ENCODE measurements around the gene AOPEP.

The AOPEP gene

DNA sequence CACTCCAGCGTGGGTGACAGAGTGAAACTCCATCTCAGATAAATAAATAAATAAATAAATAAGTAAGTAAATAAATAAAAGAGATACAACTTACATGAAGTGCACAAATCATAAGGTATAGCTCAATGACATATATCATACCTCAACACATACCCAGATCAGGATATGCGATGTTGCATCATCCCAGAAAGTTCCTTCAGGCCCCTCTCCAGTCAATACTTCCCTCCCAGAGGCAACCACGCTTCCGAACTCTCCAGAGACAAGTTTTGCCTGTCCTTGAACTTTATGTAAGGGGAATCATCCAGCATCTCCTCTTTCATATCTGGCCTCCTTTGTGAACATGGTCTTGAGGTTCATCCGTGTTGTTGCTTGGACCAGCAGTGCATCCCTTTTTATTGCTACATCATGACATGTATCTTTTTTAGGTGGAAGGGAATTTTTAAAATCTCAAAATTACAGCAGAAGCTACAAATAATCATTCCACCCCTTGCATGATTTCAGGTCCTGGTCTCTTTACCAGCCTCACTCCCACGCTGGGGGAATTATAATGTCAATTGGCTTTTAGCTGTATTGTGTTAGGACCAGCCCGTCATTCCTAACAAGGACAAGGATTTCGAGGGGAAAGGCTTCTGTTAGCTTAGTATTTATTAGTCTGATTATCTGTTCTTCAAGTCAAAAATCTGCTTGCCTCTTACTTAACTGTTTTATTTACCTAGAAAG, 32.9 kb upstream of the AOPEP start:
- TF ChIP-seq, protein P1, sequence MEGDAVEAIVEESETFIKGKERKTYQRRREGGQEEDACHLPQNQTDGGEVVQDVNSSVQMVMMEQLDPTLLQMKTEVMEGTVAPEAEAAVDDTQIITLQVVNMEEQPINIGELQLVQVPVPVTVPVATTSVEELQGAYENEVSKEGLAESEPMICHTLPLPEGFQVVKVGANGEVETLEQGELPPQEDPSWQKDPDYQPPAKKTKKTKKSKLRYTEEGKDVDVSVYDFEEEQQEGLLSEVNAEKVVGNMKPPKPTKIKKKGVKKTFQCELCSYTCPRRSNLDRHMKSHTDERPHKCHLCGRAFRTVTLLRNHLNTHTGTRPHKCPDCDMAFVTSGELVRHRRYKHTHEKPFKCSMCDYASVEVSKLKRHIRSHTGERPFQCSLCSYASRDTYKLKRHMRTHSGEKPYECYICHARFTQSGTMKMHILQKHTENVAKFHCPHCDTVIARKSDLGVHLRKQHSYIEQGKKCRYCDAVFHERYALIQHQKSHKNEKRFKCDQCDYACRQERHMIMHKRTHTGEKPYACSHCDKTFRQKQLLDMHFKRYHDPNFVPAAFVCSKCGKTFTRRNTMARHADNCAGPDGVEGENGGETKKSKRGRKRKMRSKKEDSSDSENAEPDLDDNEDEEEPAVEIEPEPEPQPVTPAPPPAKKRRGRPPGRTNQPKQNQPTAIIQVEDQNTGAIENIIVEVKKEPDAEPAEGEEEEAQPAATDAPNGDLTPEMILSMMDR (IDR thresholded peaks at IDR 0.05) = no peak
- Histone ChIP-seq H3K9me3 (no peaks in the 10 kb centered on the region), H3K36me3 (no peaks in the 10 kb centered on the region), H3K4me1 (peaks cover 0 to 4% (median 0%) of the 10 kb centered on the region in 4 donors), H3K27ac (no peak overlapping the region), H3K4me3 (no peak overlapping the region), H3K27me3 (no peaks in the 10 kb centered on the region)
- intact Hi-C loops (cut with DNase I; ENCODE audit: low total_unique reads) = no loop called here
- no peak for DNase-seq

DNA sequence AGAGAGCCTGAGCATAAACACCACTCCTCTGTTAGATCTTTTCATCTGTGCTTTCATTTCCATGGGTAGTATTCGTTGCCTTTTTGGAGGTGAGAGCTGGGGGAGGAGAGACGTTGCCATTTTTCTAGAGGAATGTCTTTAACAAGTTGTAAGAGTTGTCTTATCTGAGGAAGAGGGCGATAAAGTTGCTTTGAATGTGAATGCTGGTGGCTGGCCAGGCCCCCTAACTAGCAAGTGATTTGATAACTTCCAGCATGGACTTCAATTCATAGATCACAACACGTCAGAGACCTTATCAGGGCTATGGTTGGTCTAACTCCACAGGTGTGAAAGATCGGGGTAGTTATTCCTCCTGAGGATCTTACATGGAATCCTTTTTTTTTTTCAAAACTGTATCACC, 30.0 kb upstream of the AOPEP start:
- DNase-seq = no peak
- no peak overlapping the region for H3K4me3 ChIP-seq
- intact Hi-C loops (cut with DNase I; ENCODE audit: low total_unique reads) = no loop called here
- H3K36me3 ChIP-seq = no peaks in the 10 kb centered on the region
- no peaks in the 10 kb centered on the region for H3K9me3 ChIP-seq
- TF ChIP-seq, protein P1 (IDR thresholded peaks at IDR 0.05) = no peak
- H3K27me3 ChIP-seq = no peaks in the 10 kb centered on the region
- H3K27ac ChIP-seq = no peak overlapping the region
- H3K4me1 ChIP-seq = peaks cover 0 to 4% (median 0%) of the 10 kb centered on the region in 4 donors

DNA sequence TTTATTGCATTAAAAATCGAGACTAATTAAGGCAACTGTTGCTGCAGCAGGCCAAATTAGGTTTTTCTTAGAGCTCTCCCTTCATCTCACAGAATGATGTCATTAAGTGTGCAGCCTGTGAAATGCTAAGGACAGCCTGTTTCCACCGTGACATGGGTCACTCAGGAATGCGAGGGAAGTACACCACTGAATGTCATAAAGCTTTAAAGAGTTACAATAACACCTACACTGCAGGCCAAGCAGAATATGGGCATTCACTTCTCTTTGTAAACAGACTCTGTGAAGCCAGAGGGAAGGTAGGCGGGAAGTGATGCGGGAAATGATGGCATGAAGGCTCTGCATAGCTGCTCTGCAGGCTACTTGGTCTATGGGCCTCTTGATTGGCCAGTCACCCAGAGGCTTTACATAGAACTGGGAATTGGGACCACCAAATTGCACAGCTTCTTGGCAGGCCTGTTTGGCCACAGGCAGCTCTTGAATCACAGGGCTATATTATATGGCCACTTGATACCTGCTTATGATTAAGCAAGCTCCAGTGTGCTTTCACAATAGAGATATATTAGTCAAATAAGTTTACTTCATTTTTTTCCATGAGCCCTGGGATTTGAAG, 28.4 kb upstream of the AOPEP start:
- Histone ChIP-seq H3K27ac (no peak overlapping the region), H3K36me3 (no peaks in the 10 kb centered on the region), H3K4me1 (peaks cover 0 to 4% (median 0%) of the 10 kb centered on the region in 4 donors), H3K9me3 (no peaks in the 10 kb centered on the region), H3K27me3 (no peaks in the 10 kb centered on the region), H3K4me3 (no peak overlapping the region)
- TF ChIP-seq, protein P1 (IDR thresholded peaks at IDR 0.05) = no peak
- DNase-seq = no peak
- intact Hi-C loops (cut with DNase I; ENCODE audit: low total_unique reads) = no loop called here

DNA sequence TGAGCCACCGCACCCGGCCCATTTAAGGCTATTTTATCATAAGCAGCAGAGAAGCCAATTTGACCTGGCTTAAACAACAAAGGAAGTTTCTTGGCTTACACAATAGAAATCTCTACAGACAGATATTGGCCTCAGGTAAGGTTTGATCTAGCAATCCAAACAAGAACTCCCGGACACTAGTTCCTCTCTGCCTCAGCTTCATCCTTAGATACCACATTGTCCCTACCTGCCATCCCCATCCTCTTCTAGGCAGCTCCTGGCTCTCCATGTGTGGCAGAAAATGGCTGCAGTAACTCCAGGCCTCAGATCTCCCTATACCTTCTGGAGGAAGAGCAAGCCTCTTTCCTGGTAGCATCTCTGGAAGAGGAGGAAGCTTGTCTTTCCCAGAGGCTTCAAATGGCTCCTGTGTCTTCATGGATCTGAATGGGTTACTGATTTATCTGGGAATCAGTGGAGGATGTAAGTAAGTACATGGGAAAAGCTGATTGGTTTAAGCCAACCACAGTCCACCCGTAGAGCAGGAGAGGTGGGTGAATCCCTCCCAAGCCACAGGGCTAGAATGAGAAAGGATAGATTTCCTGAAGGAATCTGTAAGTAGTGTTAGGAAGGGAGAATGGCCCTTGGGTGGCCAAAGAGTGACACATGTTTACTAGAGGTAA, 26.7 kb upstream of the AOPEP start:
- intact Hi-C loops (cut with DNase I; ENCODE audit: low total_unique reads) = no loop called here
- no peak overlapping the region for H3K27ac ChIP-seq
- H3K9me3 ChIP-seq = no peaks in the 10 kb centered on the region
- H3K27me3 ChIP-seq = no peaks in the 10 kb centered on the region
- DNase-seq = no peak
- H3K4me3 ChIP-seq = no peak overlapping the region
- no peaks in the 10 kb centered on the region for H3K36me3 ChIP-seq
- H3K4me1 ChIP-seq = no peaks in the 10 kb centered on the region
- TF ChIP-seq, protein P1 (IDR thresholded peaks at IDR 0.05) = no peak

DNA sequence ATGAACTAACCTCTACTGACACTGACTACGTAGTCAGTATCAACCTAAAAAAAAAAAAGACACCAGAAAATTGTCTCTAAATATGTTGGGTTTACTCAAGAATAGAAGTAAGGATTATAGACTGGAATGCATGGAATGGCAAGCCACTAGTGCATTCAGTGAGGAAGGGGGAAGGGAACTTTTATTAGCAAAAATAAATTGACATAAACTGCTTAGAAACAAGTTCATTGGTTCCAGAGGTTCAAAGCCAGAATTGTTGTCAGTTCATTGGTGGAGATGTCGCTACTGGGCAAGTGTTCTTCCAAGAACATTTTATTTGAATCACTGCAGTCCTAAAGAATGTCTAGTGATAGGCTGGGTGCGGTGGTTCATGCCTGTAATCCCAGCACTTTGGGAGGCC, 26.1 kb upstream of the AOPEP start:
- intact Hi-C loops (cut with DNase I; ENCODE audit: low total_unique reads) = no loop called here
- H3K27me3 ChIP-seq = no peaks in the 10 kb centered on the region
- H3K9me3 ChIP-seq = no peaks in the 10 kb centered on the region
- H3K36me3 ChIP-seq = no peaks in the 10 kb centered on the region
- H3K27ac ChIP-seq = no peak overlapping the region
- H3K4me3 ChIP-seq = no peak overlapping the region
- DNase-seq = no peak
- TF ChIP-seq, protein P1 (IDR thresholded peaks at IDR 0.05) = no peak
- no peaks in the 10 kb centered on the region for H3K4me1 ChIP-seq

Measured in tibial artery (tissue), 4 donors.